ENCODE results near the gene GNAT1.

DNA sequence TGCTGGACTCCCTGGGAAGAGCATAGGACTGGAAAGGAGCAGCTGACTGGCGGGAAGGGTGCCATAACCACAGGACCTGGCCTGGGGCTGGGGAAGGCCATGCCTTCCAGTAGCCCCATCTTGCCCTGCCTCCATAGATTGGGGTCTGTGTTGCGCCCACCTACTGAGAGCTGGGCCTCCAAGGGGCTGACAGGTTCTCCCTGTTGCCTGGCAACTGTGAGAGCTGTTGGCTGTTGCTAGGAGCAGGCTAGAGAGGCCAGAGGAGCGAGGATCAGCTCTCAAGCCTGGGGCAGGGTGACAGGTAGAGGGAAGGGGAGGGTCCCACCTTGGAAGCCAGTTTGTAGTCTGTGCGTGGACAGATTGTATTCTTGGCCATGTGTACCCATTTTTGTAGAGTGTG is 41.8 kb downstream of the GNAT1 start:
- no peak for TF ChIP-seq NR2C2 (CRISPR knock-in tag; IDR thresholded peaks at IDR 0.05; ENCODE audit: borderline replicate concordance)
- no peak for TF ChIP-seq ZNF234 (CRISPR knock-in tag; conservative IDR thresholded peaks at IDR 0.05)
- TF ChIP-seq, protein P1, sequence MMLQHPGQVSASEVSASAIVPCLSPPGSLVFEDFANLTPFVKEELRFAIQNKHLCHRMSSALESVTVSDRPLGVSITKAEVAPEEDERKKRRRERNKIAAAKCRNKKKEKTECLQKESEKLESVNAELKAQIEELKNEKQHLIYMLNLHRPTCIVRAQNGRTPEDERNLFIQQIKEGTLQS (CRISPR knock-in tag; IDR thresholded peaks at IDR 0.05) = no peak
- TF ChIP-seq POLR2AphosphoS2 (IDR thresholded peaks at IDR 0.05; ENCODE audit: low read depth, low read length) = no peak
- TF ChIP-seq NR1H2 (CRISPR knock-in tag; IDR thresholded peaks at IDR 0.05; ENCODE audit: borderline replicate concordance, low read depth) = no peak
- no peak for TF ChIP-seq ZNF230 (CRISPR knock-in tag; IDR thresholded peaks at IDR 0.05)
- TF ChIP-seq EZH2 (conservative IDR thresholded peaks at IDR 0.05; ENCODE audit: low read depth, low read length) = no peak
- no peak for TF ChIP-seq ZNF563 (CRISPR knock-in tag; IDR thresholded peaks at IDR 0.05)
- TF ChIP-seq KDM5A (IDR thresholded peaks at IDR 0.05; ENCODE audit: borderline replicate concordance, low read length) = no peak
- no peak for TF ChIP-seq GLI4 (CRISPR knock-in tag; IDR thresholded peaks at IDR 0.05; ENCODE audit: borderline replicate concordance)
- TF ChIP-seq, protein P2, sequence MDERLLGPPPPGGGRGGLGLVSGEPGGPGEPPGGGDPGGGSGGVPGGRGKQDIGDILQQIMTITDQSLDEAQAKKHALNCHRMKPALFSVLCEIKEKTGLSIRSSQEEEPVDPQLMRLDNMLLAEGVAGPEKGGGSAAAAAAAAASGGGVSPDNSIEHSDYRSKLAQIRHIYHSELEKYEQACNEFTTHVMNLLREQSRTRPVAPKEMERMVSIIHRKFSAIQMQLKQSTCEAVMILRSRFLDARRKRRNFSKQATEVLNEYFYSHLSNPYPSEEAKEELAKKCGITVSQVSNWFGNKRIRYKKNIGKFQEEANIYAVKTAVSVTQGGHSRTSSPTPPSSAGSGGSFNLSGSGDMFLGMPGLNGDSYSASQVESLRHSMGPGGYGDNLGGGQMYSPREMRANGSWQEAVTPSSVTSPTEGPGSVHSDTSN (CRISPR knock-in tag; IDR thresholded peaks at IDR 0.05) = no peak
- TF ChIP-seq SNAI1 (CRISPR knock-in tag; IDR thresholded peaks at IDR 0.05; ENCODE audit: borderline replicate concordance) = no peak
- no peak for TF ChIP-seq ELF3 (CRISPR knock-in tag; IDR thresholded peaks at IDR 0.05)
- no peak for TF ChIP-seq ATF2 (CRISPR knock-in tag; IDR thresholded peaks at IDR 0.05)

All from HepG2 (cell line).